IPS-NIHi7 (cell line): ENCODE measurements around the gene STRN4.

Experiments
- DNase-seq: peaks from one replicate; pipeline ENCODE4 v3.0.0; 2012; ENCODE audit warnings: mixed read lengths; ENCODE audit errors: extremely low spot score

STRN4 gene

GRCh38 chr19:46726551-46726950 lies 19.7 kb downstream of the STRN4 start:
- no peak for DNase-seq

- DNase-seq = no peak
Measured at GRCh38 chr19:46725859-46726393, 20.3 kb downstream of the STRN4 start.

- no peak for DNase-seq
Measured at GRCh38 chr19:46725036-46725820, 21.0 kb downstream of the STRN4 start.

- DNase-seq = no peak
Measured at GRCh38 chr19:46724468-46724867, 21.8 kb downstream of the STRN4 start.

GRCh38 chr19:46723471-46723870 lies 22.8 kb downstream of the STRN4 start:
- DNase-seq = no peak

GRCh38 chr19:46723023-46723461 lies 23.2 kb downstream of the STRN4 start:
- no peak for DNase-seq

GRCh38 chr19:46722421-46723022 lies 23.7 kb downstream of the STRN4 start:
- no peak for DNase-seq

GRCh38 chr19:46722004-46722380 lies 24.3 kb downstream of the STRN4 start:
- no peak for DNase-seq

GRCh38 chr19:46721269-46722003 lies 24.8 kb downstream of the STRN4 start:
- DNase-seq = peak; percentile 64

GRCh38 chr19:46720503-46721239 lies 25.6 kb downstream of the STRN4 start:
- DNase-seq = no peak

GRCh38 chr19:46719629-46720502 lies 26.4 kb downstream of the STRN4 start:
- DNase-seq = no peak

- no peak for DNase-seq
Measured at GRCh38 chr19:46718934-46719622, 27.2 kb downstream of the STRN4 start.

GRCh38 chr19:46718157-46718933 lies 27.9 kb downstream of the STRN4 start:
- no peak for DNase-seq

- no peak for DNase-seq
Measured at GRCh38 chr19:46717716-46718143, 28.5 kb downstream of the STRN4 start.

GRCh38 chr19:46717034-46717715 lies 29.1 kb downstream of the STRN4 start, which contains the start of gene PRKD2:
Gene PRKD2, minus strand, starts transcription at chr19:46717114. Its CDS starts 744 bp downstream, at chr19:46716370.
- DNase-seq = peak; percentile 96

GRCh38 chr19:46716672-46717033 lies 29.6 kb downstream of the STRN4 start:
- DNase-seq = no peak

- peak; percentile 52 for DNase-seq
Measured at GRCh38 chr19:46715975-46716671, 30.1 kb downstream of the STRN4 start.

- DNase-seq = no peak
Measured at GRCh38 chr19:46715620-46715974, 30.7 kb downstream of the STRN4 start.
